HCT116 (cell line): ENCODE measurements around the gene FAAP24. TPM values are rescaled to one million over a fixed set of nuclear protein-coding genes. Genes with fewer than 3 reads are reported as not detected.
A peak's percentile ranks its signal among the peaks of the same experiment; 100 is the strongest.

Experiments
- ATAC-seq: fragments of 200-7000 bp; cut with Tn5 transposase; 2 replicates; pipeline ENCODE4 v1.9.1; 2020; ENCODE audit warnings: mild to moderate bottlenecking, moderate library complexity
- BruUV-seq: library from RNA; stranded (reverse); fragments of 400-500 nt; replicated peaks from 2 replicates; lab custom pipeline; 2021; lab: Mats Ljungman, UMichigan
- CTCF ChIA-PET: fragments of 300-600 bp; sonication (Branson Sonifier 250); formaldehyde crosslinking; loops from one replicate; lab custom pipeline; 2021; ENCODE audit warnings: antibody characterized with exemption; lab: Charles Lee
- POLR2A ChIA-PET: fragments of 300-600, 350-600 bp; sonication (Branson Sonifier 250); formaldehyde crosslinking; loops from one replicate; lab custom pipeline; 2021; ENCODE audit warnings: antibody characterized with exemption; lab: Charles Lee
- RAD21 ChIA-PET, 2 experiments: fragments of 300-600 bp; sonication (Branson Sonifier 250); formaldehyde crosslinking; loops; one replicate each; lab custom pipeline; 2023; ENCODE audit warnings: low total read pairs in 2 of 2; ENCODE audit not compliant: uncharacterized antibody in 2 of 2, unreplicated experiment in 2 of 2, low non-redundant PET in 1 of 2; lab: Charles Lee
- DNase-seq: peaks from one replicate; pipeline ENCODE4 v3.0.0-alpha.2; 2010; ENCODE audit warnings: low read depth, low spot score
- H2AFZ ChIP-seq: fragments of 200-600 bp; shearing (Covaris generic), sonication (generic); 2 replicates; pipeline ENCODE4 v1.6.1; 2017; ENCODE audit warnings: low read depth, mixed run types, mixed read lengths, antibody characterized with exemption, low read length; ENCODE audit not compliant: poor library complexity, severe bottlenecking
- H3K27ac ChIP-seq: 2 replicates; pipeline ENCODE4 v1.5.1; 2012; ENCODE audit warnings: low read depth, low read length
- H3K27me3 ChIP-seq: fragments of 200-600 bp; sonication (generic); 2 replicates; pipeline ENCODE4 v1.6.1; 2016; ENCODE audit warnings: mixed run types, low read length, mixed read lengths; ENCODE audit not compliant: insufficient read depth
- H3K36me3 ChIP-seq, 2 experiments: fragments of 200-500 bp in 1 of 2; fragments of 200-600 bp in 1 of 2; sonication (Bioruptor generic) in 1 of 2; sonication (generic) in 1 of 2; 2 replicates each; pipeline versions ENCODE4 v1.5.1 to v1.6.1; 2014 to 2016; ENCODE audit warnings: low read length in 2 of 2, inconsistent platforms in 1 of 2, mixed read lengths in 1 of 2, mixed run types in 1 of 2; ENCODE audit not compliant: insufficient read depth in 2 of 2, control insufficient read depth in 1 of 2
- H3K4me1 ChIP-seq, 2 experiments: fragments of 200-600 bp in 1 of 2; sonication (generic) in 1 of 2; 2 replicates each; pipeline versions ENCODE4 v1.5.1 to v1.6.1; 2012 to 2017; ENCODE audit warnings: low read length in 2 of 2, inconsistent platforms in 1 of 2, mild to moderate bottlenecking in 1 of 2, mixed read lengths in 1 of 2, mixed run types in 1 of 2, moderate library complexity in 1 of 2; ENCODE audit not compliant: insufficient read depth in 2 of 2, control insufficient read depth in 1 of 2
- H3K4me2 ChIP-seq: fragments of 200-600 bp; sonication (generic); 2 replicates; pipeline ENCODE4 v1.6.1; 2017; ENCODE audit warnings: mixed run types, low read length, mixed read lengths
- H3K4me3 ChIP-seq, 2 experiments: fragments of 200-600 bp in 1 of 2; sonication (generic) in 1 of 2; replicated peaks in 1 of 2; 2 replicates each; pipeline ENCODE4 v1.5.1; 2011 to 2016; ENCODE audit warnings: low read length in 2 of 2, control low read depth in 1 of 2, low read depth in 1 of 2, mild to moderate bottlenecking in 1 of 2, mixed read lengths in 1 of 2, mixed run types in 1 of 2
- H3K79me2 ChIP-seq: fragments of 200-600 bp; sonication (generic); 2 replicates; pipeline ENCODE4 v1.6.1; 2017; ENCODE audit warnings: mild to moderate bottlenecking, mixed run types, low read length, moderate library complexity, mixed read lengths; ENCODE audit not compliant: insufficient read depth
- H3K9ac ChIP-seq: fragments of 200-600 bp; sonication (generic); 2 replicates; pipeline ENCODE4 v1.6.1; 2016; ENCODE audit warnings: low read length, mixed read lengths
- H3K9me2 ChIP-seq: fragments of 200-600 bp; sonication (generic), shearing (Covaris generic); 2 replicates; pipeline ENCODE4 v1.6.1; 2017; ENCODE audit warnings: mixed run types, mild to moderate bottlenecking, moderate library complexity; ENCODE audit not compliant: insufficient read depth
- H3K9me3 ChIP-seq, 2 experiments: fragments of 200-500 bp in 1 of 2; fragments of 200-600 bp in 1 of 2; sonication (Bioruptor generic) in 1 of 2; sonication (generic) in 1 of 2; 2 replicates each; pipeline ENCODE4 v1.6.1; 2014 to 2017; ENCODE audit warnings: low read length in 2 of 2, mixed read lengths in 2 of 2, inconsistent platforms in 1 of 2, low read depth in 1 of 2, mild to moderate bottlenecking in 1 of 2, mixed run types in 1 of 2, moderate library complexity in 1 of 2; ENCODE audit not compliant: control insufficient read depth in 1 of 2, insufficient read depth in 1 of 2
- H4K20me1 ChIP-seq: fragments of 200-600 bp; sonication (generic), shearing (Covaris generic); 2 replicates; pipeline ENCODE4 v1.6.1; 2017; ENCODE audit warnings: mixed run types, mild to moderate bottlenecking, moderate library complexity; ENCODE audit not compliant: insufficient read depth
- CTCF ChIP-seq, 3 experiments: fragments of 200-600 bp in 1 of 3; sonication (generic) in 1 of 3; IDR thresholded peaks in 2 of 3; conservative IDR thresholded peaks in 1 of 3; 2 replicates each; pipeline ENCODE4 v1.5.1; 2012 to 2017; ENCODE audit warnings: low read depth in 2 of 3, low read length in 2 of 3, antibody characterized with exemption in 1 of 3, borderline replicate concordance in 1 of 3, control low read depth in 1 of 3, mild to moderate bottlenecking in 1 of 3, mixed read lengths in 1 of 3, mixed run types in 1 of 3, moderate library complexity in 1 of 3; ENCODE audit not compliant: insufficient read depth in 1 of 3
- REST ChIP-seq: IDR thresholded peaks from 2 replicates; pipeline ENCODE4 v1.6.1; 2012; ENCODE audit warnings: low read depth
- ZNF274 ChIP-seq: fragments of 200-500 bp; sonication (Bioruptor generic); IDR thresholded peaks from 2 replicates; pipeline ENCODE4 v1.6.1; 2014; ENCODE audit warnings: mild to moderate bottlenecking, low read depth, low read length, inconsistent platforms
- intact Hi-C: fragments of 100-400 bp; cut with micrococcal nuclease; formaldehyde crosslinking; loops from 2 replicates; pipeline ENCODE4 v1.10.0; 2022
- total RNA-seq: library from RNA; stranded (reverse); gene quantifications from one replicate; pipeline ENCODE4 v1.2.1, GENCODE V29; 2021; ENCODE audit not compliant: unreplicated experiment

The FAAP24 gene
- total RNA-seq, 1 experiment from 2014 or later = 4.9 TPM

GRCh38 chr19:32945260-32945659 lies 26.8 kb upstream of the FAAP24 start:
- intact Hi-C loops = no loop called here
- DNase-seq (no peak), ATAC-seq (peak; percentile 32; the same call in 1 of the 2 replicates)
- no peak for TF ChIP-seq ZNF274
- TF ChIP-seq CTCF (IDR thresholded peaks at IDR 0.05 in 2 of 3, conservative IDR thresholded peaks at IDR 0.05 in 1 of 3; ENCODE audit: borderline replicate concordance in 1 of 3, insufficient read depth in 1 of 3, low read depth in 2 of 3, low read length in 2 of 3) = no peak
- no peak for TF ChIP-seq REST
- H3K9ac ChIP-seq = no peak overlapping the region
- H3K27me3 ChIP-seq = no peaks in the 10 kb centered on the region
- H2AFZ ChIP-seq = no peak overlapping the region
- H3K9me3 ChIP-seq = no peaks in the 10 kb centered on the region
- no peak overlapping the region for H3K4me2 ChIP-seq
- no TSS peak for BruUV-seq
- no peaks in the 10 kb centered on the region for H3K4me1 ChIP-seq
- no peak overlapping the region for H3K27ac ChIP-seq
- peaks cover 0 to 3% of the 10 kb centered on the region in 2 experiments; a peak in 2 of 4 replicates for H3K36me3 ChIP-seq
- no peaks in the 10 kb centered on the region for H3K79me2 ChIP-seq
- no peaks in the 10 kb centered on the region for H3K9me2 ChIP-seq
- RAD21 ChIA-PET = no interaction called here
- H3K4me3 ChIP-seq = no peak overlapping the region
- H4K20me1 ChIP-seq = no peaks in the 10 kb centered on the region
- POLR2A ChIA-PET = no interaction called here
- CTCF ChIA-PET = no interaction called here
